Effector memory CD8-positive, alpha-beta T cell (primary cell): ENCODE measurements around the gene NHLH1.
A peak's percentile ranks its signal among the peaks of the same experiment; 100 is the strongest.
"Not testable (repeated sequence)": the region's sequence is repeated elsewhere in the genome, so short reads cannot be mapped to it uniquely, and the experiment has no call there.

Source experiments
- ATAC-seq: fragments of 150-1000 bp; cut with Tn5 transposase; replicated peaks from 2 replicates; pipeline ENCODE4 v1.10.0; 2021; ENCODE audit warnings: mild to moderate bottlenecking, moderate library complexity
- DNase-seq, 3 experiments: peaks; one replicate each; pipeline ENCODE4 v3.0.0; 2021
- H3K27ac Mint-ChIP-seq, 2 donors: one replicate each; pipeline ENCODE4 v1.8.0; 2022; ENCODE audit warnings: mild to moderate bottlenecking in 2 of 2, mixed read lengths in 2 of 2, moderate library complexity in 2 of 2
- H3K27me3 Mint-ChIP-seq, 2 donors: one replicate each; pipeline ENCODE4 v1.8.0; 2022; ENCODE audit warnings: mixed read lengths in 2 of 2
- H3K36me3 Mint-ChIP-seq: one replicate; pipeline ENCODE4 v1.8.0; 2022; ENCODE audit warnings: mild to moderate bottlenecking, moderate library complexity, mixed read lengths; ENCODE audit not compliant: insufficient read depth
- H3K4me1 Mint-ChIP-seq, 2 donors: one replicate each; pipeline ENCODE4 v1.8.0; 2022; ENCODE audit warnings: low read depth in 2 of 2, mixed read lengths in 2 of 2
- H3K4me3 Mint-ChIP-seq, 2 donors: one replicate each; pipeline ENCODE4 v1.8.0; 2022; ENCODE audit warnings: mild to moderate bottlenecking in 2 of 2, mixed read lengths in 2 of 2, moderate library complexity in 2 of 2
- H3K9me3 Mint-ChIP-seq, 2 donors: one replicate each; pipeline ENCODE4 v1.8.0; 2022; ENCODE audit warnings: mixed read lengths in 2 of 2

The NHLH1 gene

GRCh38 chr1:160375788-160376524, 9.1 kb downstream of the NHLH1 start:
- H3K36me3 Mint-ChIP-seq, result peaks cover 3% of the 10 kb centered on the region
- no peaks in the 10 kb centered on the region for H3K27me3 Mint-ChIP-seq
- no peak for DNase-seq
- no peaks in the 10 kb centered on the region for H3K9me3 Mint-ChIP-seq
- H3K27ac Mint-ChIP-seq, result peak overlapping the region; percentile 12 to 80
- peak; percentile 69 for ATAC-seq
- peaks cover 13% of the 10 kb centered on the region in 2 donors for H3K4me1 Mint-ChIP-seq
- peak overlapping the region; percentile 54 to 68 for H3K4me3 Mint-ChIP-seq

- peak overlapping the region; percentile 54 to 68 for H3K4me3 Mint-ChIP-seq
- peak overlapping the region in 1 of 2 donors; percentile 80 for H3K27ac Mint-ChIP-seq
- ATAC-seq, result peak; percentile 71
- peaks cover 13% of the 10 kb centered on the region in 2 donors for H3K4me1 Mint-ChIP-seq
- peaks cover 3% of the 10 kb centered on the region for H3K36me3 Mint-ChIP-seq
- H3K27me3 Mint-ChIP-seq, result no peaks in the 10 kb centered on the region
- DNase-seq, result peak; percentile 7 to 21 (median 18)
- no peaks in the 10 kb centered on the region for H3K9me3 Mint-ChIP-seq
These were observed 9.8 kb downstream of the NHLH1 start for GRCh38 chr1:160376525-160377131.

- peak overlapping the region in 1 of 2 donors; percentile 25 for H3K27ac Mint-ChIP-seq
- H3K9me3 Mint-ChIP-seq, result no peaks in the 10 kb centered on the region
- ATAC-seq, result no peak
- no peaks in the 10 kb centered on the region for H3K27me3 Mint-ChIP-seq
- peaks cover 3% of the 10 kb centered on the region for H3K36me3 Mint-ChIP-seq
- H3K4me1 Mint-ChIP-seq, result peaks cover 13% of the 10 kb centered on the region in 2 donors
- DNase-seq, result no peak
- no peak overlapping the region for H3K4me3 Mint-ChIP-seq
These were observed 10.8 kb downstream of the NHLH1 start for GRCh38 chr1:160377585-160378206.

GRCh38 chr1:160384812-160385211, 17.9 kb downstream of the NHLH1 start:
- peaks cover 14 to 24% of the 10 kb centered on the region in 2 donors for H3K27me3 Mint-ChIP-seq
- H3K4me1 Mint-ChIP-seq, H3K36me3 Mint-ChIP-seq, H3K27ac Mint-ChIP-seq, H3K9me3 Mint-ChIP-seq, ATAC-seq, H3K4me3 Mint-ChIP-seq, DNase-seq: not testable (repeated sequence)

- not testable (repeated sequence) for H3K36me3 Mint-ChIP-seq
- peaks cover 14 to 36% of the 10 kb centered on the region in 2 donors for H3K27me3 Mint-ChIP-seq
These were observed 21.5 kb downstream of the NHLH1 start for GRCh38 chr1:160388406-160388805.

GRCh38 chr1:160394673-160395072, 27.8 kb downstream of the NHLH1 start:
- Mint-ChIP-seq H3K27me3 (peaks cover 19 to 36% of the 10 kb centered on the region in 2 donors), H3K27ac (no peak overlapping the region), H3K4me1 (no peaks in the 10 kb centered on the region), H3K36me3 (peaks cover 3% of the 10 kb centered on the region), H3K9me3 (no peaks in the 10 kb centered on the region), H3K4me3 (no peak overlapping the region)
- DNase-seq, result no peak
- ATAC-seq, result no peak

More at GRCh38 chr1:160388406-160388805, 21.5 kb downstream of the NHLH1 start:
- not testable (repeated sequence) for H3K4me1 Mint-ChIP-seq, ATAC-seq, DNase-seq, H3K9me3 Mint-ChIP-seq, H3K4me3 Mint-ChIP-seq, H3K27ac Mint-ChIP-seq

GRCh38 chr1:160397651-160398050, 30.8 kb downstream of the NHLH1 start:
- Mint-ChIP-seq H3K36me3 (no peaks in the 10 kb centered on the region), H3K9me3 (no peaks in the 10 kb centered on the region), H3K4me1 (peaks cover 6 to 10% of the 10 kb centered on the region in 2 donors), H3K4me3 (no peak overlapping the region), H3K27ac (no peak overlapping the region), H3K27me3 (peaks cover 37 to 42% of the 10 kb centered on the region in 2 donors)
- DNase-seq, result no peak
- ATAC-seq, result no peak

GRCh38 chr1:160398823-160399222, 32.0 kb downstream of the NHLH1 start:
- Mint-ChIP-seq H3K9me3 (no peaks in the 10 kb centered on the region), H3K4me3 (no peak overlapping the region), H3K36me3 (no peaks in the 10 kb centered on the region), H3K27ac (no peak overlapping the region), H3K27me3 (peaks cover 42 to 47% of the 10 kb centered on the region in 2 donors), H3K4me1 (peaks cover 6 to 10% of the 10 kb centered on the region in 2 donors)
- ATAC-seq (no peak), DNase-seq (no peak)

GRCh38 chr1:160399544-160400222, 32.8 kb downstream of the NHLH1 start:
- H3K4me1 Mint-ChIP-seq, result peaks cover 6 to 10% of the 10 kb centered on the region in 2 donors
- no peak overlapping the region for H3K27ac Mint-ChIP-seq
- H3K36me3 Mint-ChIP-seq, result no peaks in the 10 kb centered on the region
- DNase-seq (no peak), ATAC-seq (no peak)
- peak overlapping the region; percentile 27 to 53 for H3K4me3 Mint-ChIP-seq
- H3K9me3 Mint-ChIP-seq, result no peaks in the 10 kb centered on the region
- peaks cover 37 to 51% of the 10 kb centered on the region in 2 donors for H3K27me3 Mint-ChIP-seq

GRCh38 chr1:160400223-160400645, 33.4 kb downstream of the NHLH1 start, which contains the start of gene VANGL2:
Gene VANGL2, plus strand, starts transcription at chr1:160400564. Its CDS starts 15,274 bp downstream, at chr1:160415838.
- peak in 2 of 3 experiments; percentile 20 to 28 for DNase-seq
- H3K4me3 Mint-ChIP-seq, result peak within 1 kb of the TSS; percentile 53 to 62
- no peaks in the 10 kb centered on the region for H3K36me3 Mint-ChIP-seq
- H3K27me3 Mint-ChIP-seq, result peaks cover 32 to 45% of the 10 kb centered on the region in 2 donors
- H3K9me3 Mint-ChIP-seq, result no peaks in the 10 kb centered on the region
- ATAC-seq, result peak; percentile 54
- peaks cover 6 to 10% of the 10 kb centered on the region in 2 donors for H3K4me1 Mint-ChIP-seq
- H3K27ac Mint-ChIP-seq, result no peak within 1 kb of the TSS

- H3K36me3 Mint-ChIP-seq, result no peaks in the 10 kb centered on the region
- H3K27me3 Mint-ChIP-seq, result peaks cover 25 to 39% of the 10 kb centered on the region in 2 donors
- no peak for DNase-seq
- no peak overlapping the region for H3K27ac Mint-ChIP-seq
- peak; percentile 58 for ATAC-seq
- H3K4me3 Mint-ChIP-seq, result peak overlapping the region; percentile 17 to 62
- H3K9me3 Mint-ChIP-seq, result no peaks in the 10 kb centered on the region
- H3K4me1 Mint-ChIP-seq, result peaks cover 6 to 10% of the 10 kb centered on the region in 2 donors
These were observed 34.0 kb downstream of the NHLH1 start for GRCh38 chr1:160400646-160401486.

GRCh38 chr1:160401487-160401805, 34.6 kb downstream of the NHLH1 start:
- H3K4me1 Mint-ChIP-seq, result peaks cover 6 to 10% of the 10 kb centered on the region in 2 donors
- ATAC-seq, result no peak
- H3K27me3 Mint-ChIP-seq, result peaks cover 23 to 33% of the 10 kb centered on the region in 2 donors
- H3K36me3 Mint-ChIP-seq, result no peaks in the 10 kb centered on the region
- DNase-seq, result no peak
- no peaks in the 10 kb centered on the region for H3K9me3 Mint-ChIP-seq
- H3K27ac Mint-ChIP-seq, result no peak overlapping the region
- H3K4me3 Mint-ChIP-seq, result peak overlapping the region; percentile 17 to 62
